ENCODE results near the gene GALNT17.

GALNT17 gene

GRCh38 chr7:71345117-71345884 is 213.4 kb downstream of the GALNT17 start:
- no peak for DNase-seq

GRCh38 chr7:71348821-71349681 is 217.1 kb downstream of the GALNT17 start:
- DNase-seq, result no peak

GRCh38 chr7:71349682-71350481 is 217.9 kb downstream of the GALNT17 start:
- DNase-seq, result no peak

- DNase-seq, result no peak
Measured at GRCh38 chr7:71350680-71351079, 218.7 kb downstream of the GALNT17 start.

- no peak for DNase-seq
Measured at GRCh38 chr7:71354716-71355115, 222.8 kb downstream of the GALNT17 start.

- no peak for DNase-seq
Measured at GRCh38 chr7:71361451-71362032, 229.6 kb downstream of the GALNT17 start.

- no peak for DNase-seq
Measured at GRCh38 chr7:71362240-71362639, 230.3 kb downstream of the GALNT17 start.

GRCh38 chr7:71363223-71363622 is 231.3 kb downstream of the GALNT17 start:
- no peak for DNase-seq

GRCh38 chr7:71363627-71364026 is 231.7 kb downstream of the GALNT17 start:
- no peak for DNase-seq

GRCh38 chr7:71364551-71364950 is 232.6 kb downstream of the GALNT17 start:
- no peak for DNase-seq

GRCh38 chr7:71372991-71373390 is 241.0 kb downstream of the GALNT17 start:
- no peak for DNase-seq

GRCh38 chr7:71377062-71377461 is 245.1 kb downstream of the GALNT17 start:
- no peak for DNase-seq

- no peak for DNase-seq
Measured at GRCh38 chr7:71377469-71377868, 245.5 kb downstream of the GALNT17 start.

GRCh38 chr7:71384094-71384493 is 252.2 kb downstream of the GALNT17 start:
- no peak for DNase-seq

GRCh38 chr7:71385330-71385729 is 253.4 kb downstream of the GALNT17 start:
- DNase-seq, result no peak

GRCh38 chr7:71386152-71386785 is 254.3 kb downstream of the GALNT17 start:
- no peak for DNase-seq

- no peak for DNase-seq
Measured at GRCh38 chr7:71388181-71388580, 256.2 kb downstream of the GALNT17 start.

GRCh38 chr7:71389976-71390375 is 258.0 kb downstream of the GALNT17 start:
- DNase-seq, result no peak

GRCh38 chr7:71393661-71394060 is 261.7 kb downstream of the GALNT17 start:
- no peak for DNase-seq

- DNase-seq, result no peak
Measured at GRCh38 chr7:71402684-71403083, 270.7 kb downstream of the GALNT17 start.

- DNase-seq, result no peak
Measured at GRCh38 chr7:71403202-71403946, 271.4 kb downstream of the GALNT17 start.

Data from CD4-positive, alpha-beta T cell treated with Interleukin-17A for 1 hour (primary cell).